Measurements from ENCODE around the gene IL1RAPL2. TPM values are rescaled to one million over a fixed set of nuclear protein-coding genes. Genes with fewer than 3 reads are reported as not detected.

The IL1RAPL2 gene
- total and polyA plus RNA-seq, 2 of the 4 experiments (the other 2 are of a cell fraction): 0.03 TPM; not detected in 1

DNA sequence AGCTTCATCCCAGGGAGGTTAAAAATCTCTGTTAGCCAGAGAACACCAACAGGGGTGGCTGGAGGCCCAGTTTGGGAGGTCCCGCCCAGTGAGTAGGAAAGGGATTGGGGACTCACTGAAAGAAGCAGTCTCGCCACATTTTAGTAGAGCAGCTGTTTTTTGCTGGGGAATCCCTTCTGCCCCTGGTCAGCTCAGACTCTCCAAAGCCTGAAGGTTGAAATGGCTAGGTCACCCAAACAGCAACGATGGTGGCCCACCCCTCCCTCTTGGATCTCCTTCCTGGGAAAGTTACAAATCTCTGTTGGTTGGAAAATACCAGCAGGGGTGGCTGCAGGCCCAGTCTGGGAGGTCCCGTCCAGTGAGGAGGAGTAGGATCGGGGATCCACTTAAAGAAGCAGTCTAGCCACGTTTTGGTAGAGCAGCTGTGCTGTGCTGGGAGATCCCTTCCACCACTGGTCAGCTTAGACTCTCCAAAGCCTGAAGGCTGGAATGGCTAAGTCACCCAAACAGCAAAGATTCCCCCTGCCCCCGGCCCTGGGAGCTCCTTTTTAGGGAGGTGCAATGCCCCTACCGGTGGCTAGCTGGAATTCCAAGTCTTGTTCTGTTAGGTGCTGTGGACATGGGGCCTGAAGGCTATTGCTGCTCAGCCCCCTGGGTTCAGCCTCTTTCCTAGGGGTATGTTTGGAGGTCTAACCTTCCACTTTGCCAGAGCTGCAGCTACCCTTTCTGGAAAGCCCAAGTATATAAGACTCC is 694.5 kb downstream of the IL1RAPL2 start:
- H4K20me1 ChIP-seq (ENCODE audit: insufficient read depth, low read length): no peaks in the 10 kb centered on the region
- H3K4ac ChIP-seq (ENCODE audit: low read depth, low read length): no peak overlapping the region
- H4K91ac ChIP-seq (ENCODE audit: insufficient read depth, low read depth, low read length): no peak overlapping the region
- in situ Hi-C loops (cut with MboI; ENCODE audit: low sequenced_read_pairs): no loop called here
- H3K36me3 ChIP-seq (ENCODE audit: control insufficient read depth, insufficient read depth, low read length): no peaks in the 10 kb centered on the region
- no peak overlapping the region for H2BK120ac ChIP-seq (ENCODE audit: low read depth, low read length)
- CTCF ChIA-PET: no interaction called here
- TF ChIP-seq BHLHE40 (IDR thresholded peaks at IDR 0.05; ENCODE audit: low read depth, low read length): no peak
- no peak for TF ChIP-seq ELK1 (IDR thresholded peaks at IDR 0.05; ENCODE audit: borderline replicate concordance, low read depth, low read length)
- no peak for TF ChIP-seq CTCF (conservative IDR thresholded peaks at IDR 0.05; ENCODE audit: low read depth, low read length)
- TF ChIP-seq CEBPB (IDR thresholded peaks at IDR 0.05; ENCODE audit: low read depth, low read length): no peak
- TF ChIP-seq MAZ (IDR thresholded peaks at IDR 0.05; ENCODE audit: borderline replicate concordance, low read depth, low read length): no peak
- TF ChIP-seq MXI1 (IDR thresholded peaks at IDR 0.05; ENCODE audit: borderline replicate concordance, low read depth, low read length): no peak
- TF ChIP-seq SMC3 (IDR thresholded peaks at IDR 0.05; ENCODE audit: low read depth, low read length): no peak
- TF ChIP-seq, protein P1, sequence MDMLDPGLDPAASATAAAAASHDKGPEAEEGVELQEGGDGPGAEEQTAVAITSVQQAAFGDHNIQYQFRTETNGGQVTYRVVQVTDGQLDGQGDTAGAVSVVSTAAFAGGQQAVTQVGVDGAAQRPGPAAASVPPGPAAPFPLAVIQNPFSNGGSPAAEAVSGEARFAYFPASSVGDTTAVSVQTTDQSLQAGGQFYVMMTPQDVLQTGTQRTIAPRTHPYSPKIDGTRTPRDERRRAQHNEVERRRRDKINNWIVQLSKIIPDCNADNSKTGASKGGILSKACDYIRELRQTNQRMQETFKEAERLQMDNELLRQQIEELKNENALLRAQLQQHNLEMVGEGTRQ (IDR thresholded peaks at IDR 0.05; ENCODE audit: low read depth, low read length): no peak
- dilution Hi-C loops (cut with HindIII; ENCODE audit: low sequenced_read_pairs, unreplicated experiment): no loop called here
- no peak overlapping the region for H3K27ac ChIP-seq (ENCODE audit: insufficient read depth, low read length)
- 60% methylated on average over 1 of the region's 8 CpGs; no CpG with 5 or more reads in 1 of the 2 experiments for WGBS, 2 experiments (ENCODE audit: extremely low coverage in 2 of 2, insufficient read length in 1 of 2)
- H3K56ac ChIP-seq (ENCODE audit: extremely low read depth, insufficient read depth, low read length): no peak overlapping the region
- H2AK9ac ChIP-seq (replicated peaks; ENCODE audit: low read depth, low read length, poor library complexity): no peak overlapping the region
- DNase-seq: no peak
- no peak overlapping the region for H2BK20ac ChIP-seq (ENCODE audit: low read depth, low read length)
- no peak overlapping the region for H3K4me3 ChIP-seq (ENCODE audit: insufficient read depth, low read depth, low read length)
- no peak for ATAC-seq (ENCODE audit: low read depth)
- no peak overlapping the region for H4K8ac ChIP-seq (ENCODE audit: low read depth in 2 of 2, low read length in 2 of 2)
- H3K27me3 ChIP-seq (ENCODE audit: control insufficient read depth, insufficient read depth, low read length): peaks cover 3% of the 10 kb centered on the region; the same call in 1 of the 2 replicates
- BruUV-seq (replicated peaks): no TSS peak
- POLR2A ChIA-PET (ENCODE audit: unreplicated experiment): no interaction called here
- H3K14ac ChIP-seq (replicated peaks; ENCODE audit: low read depth, low read length): no peak overlapping the region
- H4K5ac ChIP-seq (ENCODE audit: low read depth, low read length): no peak overlapping the region
- intact Hi-C loops (cut with micrococcal nuclease): no loop called here
- no peak overlapping the region for H2AK5ac ChIP-seq (ENCODE audit: low read depth, low read length)
- H3K18ac ChIP-seq (ENCODE audit: low read depth, low read length): no peak overlapping the region
- no peak overlapping the region for H2BK15ac ChIP-seq (ENCODE audit: low read depth, low read length)
- no peaks in the 10 kb centered on the region for H3K9me3 ChIP-seq (ENCODE audit: control insufficient read depth, insufficient read depth, low read length)
- H3K23ac ChIP-seq (ENCODE audit: low read depth, low read length): no peak overlapping the region
- no peak overlapping the region for H3K4me2 ChIP-seq (ENCODE audit: low read depth, low read length)
- no peak overlapping the region for H3K9ac ChIP-seq (ENCODE audit: low read depth, low read length)
- no peaks in the 10 kb centered on the region for H3K79me1 ChIP-seq (ENCODE audit: low read depth in 1 of 2, low read length in 2 of 2)
- no peak overlapping the region for H2AFZ ChIP-seq (replicated peaks; ENCODE audit: low read length, poor library complexity)
- no peaks in the 10 kb centered on the region for H3K9me1 ChIP-seq (ENCODE audit: insufficient read depth, low read length)
- no peak overlapping the region for H2BK5ac ChIP-seq (ENCODE audit: low read depth, low read length, poor library complexity, severe bottlenecking)
- H3K4me1 ChIP-seq (ENCODE audit: control insufficient read depth, insufficient read depth, low read length): no peaks in the 10 kb centered on the region
